22Rv1 (cell line): ENCODE data around the gene ZNF316.

Experiments
- H3K27ac ChIP-seq: fragments of 450-650 bp; 2 replicates; pipeline ENCODE4 v1.5.1; 2017
- CTCF ChIP-seq: fragments of 450-650 bp; IDR thresholded peaks from 2 replicates; pipeline ENCODE4 v1.5.1; 2017; ENCODE audit warnings: mild to moderate bottlenecking
- ZFX ChIP-seq: fragments of 450-650 bp; IDR thresholded peaks from 2 replicates; pipeline ENCODE4 v1.6.1; 2017; ENCODE audit warnings: antibody characterized with exemption, borderline replicate concordance

The ZNF316 gene

GRCh38 chr7:6604458-6604857 lies 32.7 kb upstream of the ZNF316 start:
- H3K27ac ChIP-seq = no peak overlapping the region
- TF ChIP-seq CTCF = no peak
- no peak for TF ChIP-seq ZFX

GRCh38 chr7:6606866-6607583 lies 30.1 kb upstream of the ZNF316 start:
- H3K27ac ChIP-seq = no peak overlapping the region
- TF ChIP-seq CTCF (no peak), ZFX (no peak)

GRCh38 chr7:6607651-6608051 lies 29.5 kb upstream of the ZNF316 start:
- TF ChIP-seq ZFX = no peak
- TF ChIP-seq CTCF = no peak
- H3K27ac ChIP-seq = no peak overlapping the region

GRCh38 chr7:6608081-6608480 lies 29.0 kb upstream of the ZNF316 start:
- TF ChIP-seq ZFX (no peak), CTCF (no peak)
- no peak overlapping the region for H3K27ac ChIP-seq

- TF ChIP-seq CTCF (no peak), ZFX (no peak)
- no peak overlapping the region for H3K27ac ChIP-seq
Measured at GRCh38 chr7:6608794-6609193, 28.3 kb upstream of the ZNF316 start.

- TF ChIP-seq CTCF (no peak), ZFX (no peak)
- no peak overlapping the region for H3K27ac ChIP-seq
Measured at GRCh38 chr7:6612819-6613218, 24.3 kb upstream of the ZNF316 start.

GRCh38 chr7:6613706-6614105 lies 23.4 kb upstream of the ZNF316 start:
- no peak for TF ChIP-seq CTCF
- no peak overlapping the region for H3K27ac ChIP-seq
